ENCODE results near the gene CHST13.

The CHST13 gene

DNA sequence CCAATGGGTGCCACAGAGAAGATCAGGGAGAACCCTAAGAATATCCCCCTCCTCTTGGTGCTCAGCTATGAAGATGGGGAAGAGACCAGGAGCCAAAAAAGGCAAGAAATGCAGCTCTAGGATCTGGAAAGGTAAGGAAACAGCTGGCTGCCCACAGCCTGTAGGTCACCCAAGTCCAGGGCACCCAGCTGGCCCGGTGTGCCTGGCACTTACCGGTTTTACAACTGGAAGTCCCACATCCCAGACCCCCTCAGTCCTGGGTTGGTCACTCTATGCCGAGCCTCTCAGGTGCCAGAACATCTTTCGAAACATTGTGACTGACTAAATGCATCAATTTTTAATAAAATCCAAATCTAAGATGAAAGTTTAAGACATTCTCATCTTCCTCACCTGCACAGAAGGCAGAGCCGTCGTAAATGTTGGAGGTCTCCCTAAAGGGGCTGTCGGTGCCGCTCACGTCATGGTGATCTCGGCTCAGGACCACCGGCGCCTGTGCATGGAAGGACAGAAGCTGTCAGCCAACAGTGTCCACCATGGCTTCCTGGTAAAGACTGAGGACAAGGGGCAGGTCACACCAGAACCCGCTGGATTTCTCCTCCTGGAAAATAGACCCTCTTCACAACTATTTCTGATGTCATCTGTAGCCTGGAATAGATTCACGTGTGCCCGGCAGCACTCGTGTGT lies 34.9 kb upstream of the CHST13 start:
- FAIRE-seq: no peak

DNA sequence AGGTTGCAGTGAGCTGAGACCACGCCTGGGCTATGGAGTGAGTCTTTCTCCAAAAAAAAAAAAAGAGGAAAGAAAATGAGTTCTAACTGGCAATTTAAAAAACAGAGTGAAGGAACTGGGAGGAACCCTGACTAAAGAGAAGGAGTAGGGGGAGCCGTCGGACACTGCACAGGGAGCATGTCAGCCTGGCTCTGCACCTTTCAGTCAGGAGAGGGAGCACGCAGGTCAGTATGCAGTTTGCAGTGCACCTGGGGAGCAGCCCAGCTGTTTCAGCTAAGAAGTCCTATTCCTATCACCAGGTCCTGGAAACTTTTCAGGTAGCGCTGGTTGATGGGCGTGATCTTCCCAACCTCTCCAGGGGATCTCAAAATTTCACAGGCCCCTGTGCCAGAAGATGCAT lies 33.3 kb upstream of the CHST13 start:
- no peak for FAIRE-seq

DNA sequence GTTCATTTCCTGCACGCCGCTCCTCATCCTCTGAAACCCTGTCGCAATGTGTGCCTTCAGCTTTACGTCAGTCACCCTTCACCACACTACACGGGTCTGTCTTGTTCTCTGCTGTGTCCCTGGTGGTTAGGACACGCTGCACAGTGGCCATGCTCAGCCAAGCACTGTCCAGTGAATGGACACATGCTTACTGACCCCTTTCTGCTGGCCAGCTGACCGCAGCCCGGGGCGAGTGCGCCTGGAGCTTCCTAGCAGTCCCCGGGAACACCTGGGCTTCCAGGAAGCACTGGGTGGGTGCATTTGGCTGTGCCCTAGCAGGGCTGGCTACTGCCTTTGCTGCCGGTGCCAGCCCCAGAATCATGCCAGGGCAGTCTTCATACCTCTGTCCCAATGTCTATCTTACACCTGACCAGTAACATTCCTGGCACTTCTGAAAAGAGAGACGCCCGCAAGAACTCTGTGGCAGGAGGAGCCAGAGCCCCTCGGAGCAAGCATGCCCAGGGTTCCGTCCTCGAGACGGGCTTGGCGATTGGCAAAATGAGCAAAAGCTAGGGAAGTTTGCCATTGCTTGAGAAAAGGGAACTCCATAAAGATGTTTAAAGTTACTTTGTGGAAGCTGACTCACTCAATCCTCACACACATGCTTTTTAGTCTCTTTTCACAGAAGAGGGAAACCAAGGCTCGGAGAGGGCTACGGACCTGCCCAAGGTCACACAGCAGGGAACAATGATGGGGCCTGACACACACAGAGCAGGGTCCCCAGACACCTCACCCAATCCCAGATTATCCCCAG lies 32.5 kb upstream of the CHST13 start:
- no peak for FAIRE-seq

DNA sequence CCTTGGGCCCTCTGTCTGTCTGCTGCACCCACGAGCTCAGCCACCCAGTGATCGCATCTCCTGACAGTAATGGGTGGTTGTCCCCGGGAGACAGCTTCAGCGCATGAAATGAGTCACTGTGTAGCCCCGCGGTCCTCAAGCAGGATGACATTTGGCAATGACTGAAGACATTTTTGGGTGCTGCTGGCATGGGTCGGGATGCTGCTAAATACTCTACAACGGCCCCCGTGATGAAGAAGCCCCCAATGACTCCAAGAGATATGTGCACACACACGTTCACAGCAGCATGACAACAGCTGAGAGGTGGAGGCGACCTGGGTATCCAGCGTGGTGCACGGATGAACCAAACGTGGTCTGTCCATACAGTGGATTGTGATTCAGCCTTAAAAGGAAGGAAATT lies 30.9 kb upstream of the CHST13 start:
- no peak for FAIRE-seq

DNA sequence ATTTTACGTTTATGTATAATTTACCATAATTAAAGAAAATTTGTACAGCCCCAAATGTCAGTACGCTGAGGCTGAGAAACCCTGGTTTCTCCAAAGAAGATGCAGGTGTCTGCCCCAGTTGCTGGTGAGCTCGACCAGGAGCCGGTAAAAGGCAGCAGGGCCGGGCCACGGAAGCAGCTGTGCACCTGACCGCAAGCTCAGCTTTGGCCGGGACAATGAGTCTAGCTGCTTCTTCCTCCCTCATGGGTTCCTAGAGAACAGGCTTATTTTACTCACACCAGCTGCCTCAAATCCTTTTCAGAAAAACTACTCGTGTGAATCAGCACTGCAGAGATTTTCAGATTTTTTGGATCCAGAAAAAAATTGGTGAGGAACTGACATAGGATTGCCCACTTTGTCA lies 30.2 kb upstream of the CHST13 start:
- no peak for FAIRE-seq

DNA sequence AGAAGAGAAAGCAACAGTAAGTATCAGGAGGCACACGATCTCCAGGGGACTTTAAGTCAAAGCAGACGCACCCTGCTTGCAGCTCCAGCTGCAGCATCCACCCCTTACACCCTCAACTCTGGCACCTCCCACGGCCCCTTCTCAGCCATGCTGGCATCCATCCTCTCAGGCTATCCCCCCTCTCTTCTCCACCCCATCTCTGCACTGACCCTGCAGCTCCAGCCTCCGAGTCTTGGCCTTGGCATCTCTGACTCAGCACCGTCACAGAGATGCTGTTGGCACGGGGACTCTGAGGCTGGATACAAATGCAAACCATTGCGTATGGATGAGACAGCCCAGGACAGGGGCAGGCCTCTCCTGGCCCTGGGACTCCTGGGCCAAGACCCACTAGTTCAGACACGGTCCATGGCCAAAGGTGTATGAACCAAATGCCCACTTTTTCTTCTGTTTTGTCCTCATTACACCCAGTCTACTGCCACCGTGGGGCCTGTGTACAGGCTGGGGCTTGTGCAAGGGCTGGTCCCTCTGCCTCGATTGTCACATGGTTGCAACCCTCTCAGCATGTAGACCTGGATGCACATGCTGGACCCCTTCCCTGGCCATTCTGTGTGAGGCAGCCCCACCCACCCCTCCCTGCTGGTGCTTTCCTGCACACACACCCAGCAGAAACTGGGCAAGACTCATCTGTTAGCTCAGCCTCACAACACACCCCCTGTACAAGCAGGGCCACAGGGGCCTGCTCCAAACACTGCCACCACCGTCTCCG lies 29.6 kb upstream of the CHST13 start:
- FAIRE-seq: no peak

DNA sequence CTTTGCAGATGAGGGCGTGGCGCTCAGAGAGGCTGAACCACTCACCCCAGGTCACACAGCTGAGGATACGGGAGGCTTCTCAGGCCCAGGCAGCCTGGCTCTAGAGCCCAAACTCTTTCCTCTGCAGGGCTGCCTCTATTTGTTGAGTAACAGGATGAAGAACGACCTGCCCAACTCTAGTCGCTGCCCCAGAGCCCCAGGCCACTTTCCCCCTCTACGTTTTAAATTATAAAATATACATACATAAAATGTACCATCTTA lies 29.1 kb upstream of the CHST13 start:
- FAIRE-seq: no peak

DNA sequence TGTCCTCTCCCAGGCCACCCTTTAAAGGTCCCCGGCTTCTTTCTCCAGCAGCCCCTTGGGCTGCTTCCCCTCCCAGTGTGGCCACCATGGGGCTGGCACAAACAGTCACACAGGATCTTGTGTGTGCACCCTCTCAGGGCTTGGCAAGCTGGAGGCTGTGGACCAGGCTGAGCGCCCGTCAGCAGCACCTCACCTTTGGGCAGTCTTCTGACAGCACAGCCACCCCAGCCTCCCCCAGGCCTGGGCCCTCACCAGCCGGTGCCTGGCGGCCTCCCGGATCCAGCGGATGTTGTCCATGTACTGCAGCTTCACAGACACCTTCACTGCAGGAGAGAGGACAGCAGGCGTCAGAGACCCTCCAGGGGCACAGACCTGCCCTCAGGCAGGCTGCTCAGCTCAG lies 28.2 kb upstream of the CHST13 start:
- FAIRE-seq: no peak

DNA sequence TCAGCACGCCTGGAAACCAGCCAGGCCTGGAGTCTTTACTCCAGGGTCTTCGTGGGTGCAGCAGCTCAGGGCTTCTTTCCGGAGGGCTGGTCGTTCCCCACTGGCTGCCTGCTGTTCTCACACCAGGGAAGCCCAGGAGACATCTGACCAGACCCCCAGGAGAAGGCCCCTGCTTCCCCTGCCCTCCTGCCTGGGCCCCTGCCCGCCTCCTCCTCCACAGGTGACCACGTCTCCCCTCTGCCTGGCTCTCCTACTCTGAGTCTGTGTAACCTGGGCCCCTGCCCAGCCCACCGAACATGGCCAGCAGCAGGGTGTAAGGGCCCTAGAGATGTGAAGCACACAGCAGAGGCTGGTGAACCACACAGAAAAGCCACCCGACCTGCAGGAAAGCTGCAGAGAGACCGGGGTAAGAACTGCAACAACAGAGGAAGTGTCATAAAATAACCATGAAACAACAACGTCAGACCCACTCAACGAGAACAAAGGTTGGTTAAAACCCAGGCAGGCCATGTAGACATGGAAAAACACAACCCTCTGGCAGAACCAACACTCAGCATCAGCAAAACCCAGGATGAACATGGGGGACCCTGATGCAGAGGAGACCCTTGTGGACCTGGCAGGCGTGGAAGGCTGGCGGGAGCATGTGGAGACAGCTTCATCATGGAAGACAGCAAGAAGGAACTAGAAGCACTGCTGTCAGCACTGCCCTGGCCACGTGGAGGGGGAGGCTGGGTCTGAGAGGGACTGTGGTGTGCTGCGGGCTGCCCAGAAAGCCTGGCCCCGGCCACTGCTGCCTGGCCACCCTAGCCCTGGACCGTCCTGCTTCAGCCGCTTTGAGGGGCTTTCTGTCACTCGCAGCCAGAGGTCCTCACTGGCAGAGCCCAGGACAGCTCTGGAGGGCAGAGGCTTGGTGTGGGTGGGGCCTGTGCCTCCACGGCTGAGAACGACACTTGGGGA lies 26.8 kb upstream of the CHST13 start:
- no peak for FAIRE-seq

DNA sequence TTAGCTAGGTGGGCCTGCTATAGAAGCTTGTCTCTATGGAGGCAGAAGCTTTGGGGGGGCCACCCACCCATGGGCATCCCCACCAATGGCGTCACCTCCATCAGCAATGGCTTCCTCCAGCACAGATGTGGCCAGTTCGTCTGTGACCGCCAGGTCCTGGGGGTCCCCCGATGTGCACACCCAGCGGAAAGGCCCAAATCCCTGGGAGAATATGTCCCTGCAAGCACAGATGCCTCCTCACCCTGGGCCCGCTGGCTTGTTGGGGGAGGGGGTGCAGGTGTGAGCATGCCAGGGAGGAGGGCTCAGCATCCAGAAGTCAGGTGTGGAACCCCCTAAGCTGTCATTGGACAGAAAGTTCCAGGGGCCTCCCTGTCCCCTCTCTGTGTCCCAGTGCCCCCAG lies 26.0 kb upstream of the CHST13 start:
- FAIRE-seq: no peak

DNA sequence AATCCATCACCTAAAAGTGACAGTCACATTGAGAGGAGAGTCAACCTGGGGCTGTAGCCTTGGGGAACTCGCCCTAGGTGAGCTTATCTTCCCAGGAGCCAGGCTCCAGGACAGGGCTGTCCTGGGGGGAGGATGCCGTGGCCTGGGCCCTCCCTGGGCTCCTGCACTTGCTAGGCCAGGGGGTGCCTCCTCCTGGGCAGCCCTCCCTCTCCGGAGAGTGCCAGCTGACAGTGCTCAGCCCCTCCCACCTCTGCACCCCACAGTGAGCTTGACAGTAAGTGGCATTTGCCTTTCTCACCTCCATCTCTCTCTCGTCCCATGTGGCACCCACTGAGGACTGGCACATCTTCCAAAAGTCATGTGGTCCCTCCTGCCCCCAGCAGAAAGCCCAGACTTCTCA lies 25.5 kb upstream of the CHST13 start:
- no peak for FAIRE-seq

DNA sequence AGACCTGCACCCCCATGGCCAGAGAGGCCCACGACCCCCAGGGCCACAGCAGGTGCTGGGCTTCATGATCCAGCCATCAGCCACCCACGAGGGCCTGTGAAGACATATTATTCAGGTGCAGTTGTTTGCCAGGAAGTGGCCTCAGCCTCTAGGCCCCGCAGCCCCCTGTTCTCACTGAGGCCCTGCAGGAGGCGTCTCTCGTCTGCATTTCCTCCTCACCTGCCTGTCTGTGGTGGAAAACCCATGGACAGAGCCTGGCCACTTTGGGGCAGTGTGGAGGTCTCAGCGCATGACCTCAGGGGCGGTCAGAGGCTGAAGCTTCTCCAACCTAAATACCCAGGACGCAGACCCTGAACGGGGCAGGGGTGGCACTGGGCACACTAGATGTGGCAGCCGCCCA lies 25.0 kb upstream of the CHST13 start:
- no peak for FAIRE-seq

DNA sequence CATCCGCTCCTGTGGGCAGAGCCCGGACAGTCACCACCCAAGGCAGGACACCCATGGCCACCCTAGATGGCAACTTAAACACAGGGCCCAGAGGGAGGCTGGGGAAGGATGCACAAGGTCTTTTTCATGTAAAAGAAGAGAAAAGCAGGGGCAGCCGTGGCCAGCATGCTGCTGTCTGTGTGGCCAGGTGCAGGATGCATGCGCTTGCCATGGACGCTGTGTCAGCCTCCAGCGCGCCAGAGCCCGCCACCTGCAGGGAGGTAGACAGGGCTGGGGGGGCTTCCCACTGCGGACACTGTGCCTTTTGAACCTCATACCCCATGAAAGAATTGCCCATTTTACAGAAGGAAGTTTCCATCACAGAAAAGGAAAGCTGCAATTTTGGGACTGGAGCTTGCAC lies 24.6 kb upstream of the CHST13 start:
- no peak for FAIRE-seq

DNA sequence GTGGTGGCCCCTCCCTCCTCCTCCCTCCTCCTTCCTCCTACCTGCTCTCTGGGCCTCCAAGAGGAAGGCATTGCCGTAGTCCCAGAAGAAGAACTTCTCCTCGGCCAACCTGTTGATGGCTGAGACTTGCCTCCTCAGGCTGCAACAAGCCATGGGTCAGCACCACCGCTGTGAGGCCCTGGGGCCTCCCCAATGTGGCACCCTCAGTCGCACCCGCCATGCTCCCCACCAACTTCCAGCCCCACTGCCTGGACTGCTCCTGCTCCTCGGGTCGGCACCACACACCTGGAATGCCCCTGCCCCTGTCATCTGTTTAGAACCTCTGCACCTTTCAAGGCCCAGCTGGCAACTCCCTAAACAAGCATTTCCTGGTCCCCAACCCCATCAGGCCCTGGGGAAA lies 23.9 kb upstream of the CHST13 start:
- no peak for FAIRE-seq

DNA sequence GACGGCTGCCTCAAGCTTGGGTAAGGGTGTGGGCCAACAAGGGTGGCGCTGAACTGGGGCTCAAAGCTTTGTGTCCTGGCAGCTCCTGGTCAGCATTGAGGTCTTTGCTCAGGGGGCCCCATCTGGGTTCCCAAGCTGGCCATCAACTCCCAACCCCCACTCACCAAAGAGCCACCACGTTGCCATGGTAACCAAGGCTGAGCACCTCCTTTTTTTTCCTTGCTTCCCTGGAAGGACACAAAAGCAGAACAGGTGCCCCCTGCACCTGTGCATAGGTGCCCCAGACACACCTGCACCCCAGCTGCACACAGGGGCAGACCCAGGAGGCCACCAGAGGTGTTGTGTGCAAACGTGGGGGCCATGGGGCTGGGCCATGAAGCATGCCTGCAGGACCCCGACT lies 22.9 kb upstream of the CHST13 start:
- no peak for FAIRE-seq

DNA sequence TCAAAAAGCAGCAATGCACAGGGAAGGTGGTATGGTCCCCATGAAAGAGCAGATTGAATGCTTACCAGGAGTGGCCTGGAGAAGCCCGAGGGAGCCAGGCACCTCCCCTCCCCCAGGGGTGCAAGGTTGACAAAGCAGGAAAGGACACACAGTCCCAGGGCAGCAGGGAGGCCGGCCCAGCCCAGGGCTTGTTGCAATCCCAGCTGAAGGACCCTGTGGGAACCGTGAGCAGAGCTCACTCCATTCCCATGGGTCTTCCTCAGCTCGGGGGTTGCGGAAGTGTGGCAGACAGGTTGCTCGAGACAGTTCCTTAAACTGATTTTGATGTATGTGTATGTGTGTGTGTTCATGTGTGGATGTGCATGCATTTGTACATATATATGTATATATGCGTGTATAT lies 22.2 kb upstream of the CHST13 start:
- FAIRE-seq: no peak

DNA sequence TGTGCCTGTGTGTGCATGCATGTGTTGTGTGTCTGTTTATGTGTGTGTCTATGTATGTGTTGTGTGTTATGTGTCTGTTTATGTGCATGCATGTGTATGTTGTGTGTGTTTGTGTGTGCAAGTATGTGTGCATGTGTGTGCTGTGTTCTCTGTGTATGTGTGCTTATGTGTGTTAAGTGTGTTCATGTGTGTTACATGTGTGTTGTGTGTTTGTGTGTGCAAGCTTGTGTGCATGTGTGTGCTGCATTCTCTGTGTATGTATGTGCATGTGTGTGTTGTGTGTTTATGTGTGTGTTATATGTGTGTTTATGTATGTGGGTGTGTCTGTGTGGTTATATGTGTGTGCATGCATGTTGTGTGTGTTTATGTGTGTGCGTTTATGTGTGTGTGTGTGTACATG lies 21.3 kb upstream of the CHST13 start:
- FAIRE-seq: no peak

DNA sequence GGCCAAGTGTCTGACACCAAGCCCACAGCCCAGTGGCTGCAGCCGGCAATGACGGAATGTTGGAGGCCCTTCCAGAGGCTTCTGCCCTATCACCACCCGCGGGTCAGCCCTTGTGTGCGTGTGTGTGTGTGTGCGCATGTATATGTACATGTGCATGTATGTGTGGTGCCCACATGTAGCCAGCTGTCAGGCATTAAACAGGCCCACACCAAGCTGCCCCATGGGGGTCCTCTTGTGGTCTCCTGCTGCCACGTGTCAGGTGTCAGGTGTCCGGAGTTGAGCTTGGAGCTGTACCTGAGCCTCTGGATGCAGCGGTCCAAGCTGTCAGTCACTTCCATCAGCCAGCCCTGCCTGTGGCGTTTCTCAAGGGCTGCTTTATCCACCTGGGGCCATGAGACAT lies 20.3 kb upstream of the CHST13 start:
- no peak for FAIRE-seq

DNA sequence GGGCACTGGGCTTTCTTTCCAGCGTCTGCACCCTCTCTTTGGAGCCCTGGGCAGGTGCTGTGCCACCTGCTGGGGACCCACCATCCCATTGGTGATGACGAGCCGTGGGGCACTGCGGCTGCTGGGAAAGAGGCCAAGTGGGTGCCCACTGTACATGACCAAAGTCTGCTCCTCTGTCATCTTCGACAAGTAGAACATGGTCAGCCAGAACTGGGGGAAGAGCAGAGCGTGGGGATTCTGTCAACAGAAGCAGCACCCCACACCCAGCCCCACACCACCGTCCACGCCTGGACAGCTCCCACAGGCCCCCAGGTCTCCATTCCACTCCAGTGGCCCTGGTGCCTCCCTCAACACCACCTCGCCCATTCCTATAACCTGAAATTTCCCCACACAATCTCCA lies 16.1 kb upstream of the CHST13 start:
- FAIRE-seq: no peak

DNA sequence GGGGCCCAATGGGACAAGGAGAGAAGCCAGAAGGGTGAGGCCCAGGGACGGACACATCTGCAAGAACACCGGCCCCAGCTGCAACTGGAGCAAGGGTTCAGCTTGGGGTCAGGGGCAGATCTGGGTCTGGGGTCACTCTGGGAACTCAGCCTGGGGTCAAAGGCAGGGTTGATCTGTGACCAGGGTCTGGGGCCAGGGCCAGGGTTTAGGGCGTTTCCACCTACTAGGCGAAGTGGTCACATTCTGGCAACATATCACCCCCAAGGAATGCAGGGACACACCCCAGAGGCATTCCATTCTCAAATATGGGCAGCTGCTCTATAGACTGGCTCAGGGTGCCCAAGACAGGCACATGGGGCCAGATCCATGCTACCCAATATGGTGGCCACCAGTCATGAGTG lies 15.4 kb upstream of the CHST13 start:
- FAIRE-seq: no peak

DNA sequence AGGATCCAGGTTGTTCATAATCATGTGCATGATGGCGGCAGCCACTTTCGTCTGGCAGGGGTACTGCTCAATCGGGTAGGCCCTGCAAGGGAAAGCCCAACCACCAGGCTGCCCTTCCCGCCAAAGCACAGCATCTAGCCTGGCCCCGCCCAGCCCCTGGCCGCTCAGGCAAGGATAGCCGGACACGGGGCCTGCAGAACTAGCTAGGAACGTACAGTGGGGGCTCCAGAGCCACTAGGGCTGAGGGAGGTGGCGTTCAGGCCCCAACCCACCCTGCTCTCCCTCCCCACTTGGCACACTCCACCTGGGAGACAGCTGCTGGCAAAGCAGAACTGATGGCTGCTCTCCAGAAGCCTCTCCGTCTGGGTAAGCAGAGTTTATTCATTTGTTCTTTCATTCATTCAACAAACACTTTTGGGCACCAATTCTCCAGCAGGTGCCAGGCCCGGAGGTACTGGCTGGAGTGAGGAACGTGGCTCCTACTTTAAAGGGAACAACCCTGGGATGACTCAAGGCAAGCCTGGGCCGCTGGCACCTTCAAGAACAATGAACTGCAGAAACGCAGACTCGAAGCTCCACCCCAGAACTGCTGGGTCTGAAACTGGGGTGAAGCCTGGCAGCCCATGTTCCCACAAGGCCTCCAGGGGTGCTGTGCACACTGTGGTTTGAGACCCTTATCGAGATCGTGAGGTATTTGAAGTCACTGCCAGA lies 14.2 kb upstream of the CHST13 start:
- no peak for FAIRE-seq

DNA sequence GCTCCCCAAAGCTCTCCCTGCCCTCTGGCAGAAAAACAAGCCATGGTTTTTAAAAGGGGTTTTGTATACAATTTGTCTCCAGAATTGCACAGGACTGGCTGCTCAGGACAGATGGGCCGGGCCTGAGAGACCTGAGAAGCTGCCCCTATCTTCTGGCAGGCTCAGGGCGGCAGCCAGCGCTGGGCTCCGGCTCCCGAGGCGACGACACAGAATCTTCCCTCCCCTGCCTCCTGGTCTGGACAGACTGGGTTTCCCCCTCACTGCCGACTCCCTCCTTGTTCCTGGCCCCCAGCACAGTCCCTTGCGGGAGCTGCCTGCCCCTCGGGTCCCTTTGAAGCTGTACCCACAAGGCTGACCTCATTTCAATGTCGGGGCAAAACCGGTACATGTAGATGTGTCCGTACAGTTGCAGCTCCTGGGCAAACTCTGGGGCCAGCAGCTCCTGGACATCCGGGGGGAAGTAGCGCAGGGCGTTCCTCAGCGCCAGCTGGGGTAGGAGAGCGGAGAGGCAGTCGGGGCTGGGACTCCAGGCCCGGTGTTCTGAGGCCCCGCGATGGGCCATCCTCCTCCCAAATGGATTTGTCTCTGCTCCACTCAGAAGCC lies 13.5 kb upstream of the CHST13 start:
- no peak for FAIRE-seq
